HCT116 (cell line): ENCODE measurements around the gene EPB41L4A. TPM values are rescaled to one million over a fixed set of nuclear protein-coding genes. Genes with fewer than 3 reads are reported as not detected.

Source experiments
- ATAC-seq: fragments of 200-7000 bp; cut with Tn5 transposase; 2 replicates; pipeline ENCODE4 v1.9.1; 2020; ENCODE audit warnings: mild to moderate bottlenecking, moderate library complexity
- BruUV-seq: library from RNA; stranded (reverse); fragments of 400-500 nt; replicated peaks from 2 replicates; lab custom pipeline; 2021; lab: Mats Ljungman, UMichigan
- CTCF ChIA-PET: fragments of 300-600 bp; sonication (Branson Sonifier 250); formaldehyde crosslinking; loops from one replicate; lab custom pipeline; 2021; ENCODE audit warnings: antibody characterized with exemption; lab: Charles Lee
- POLR2A ChIA-PET: fragments of 300-600, 350-600 bp; sonication (Branson Sonifier 250); formaldehyde crosslinking; loops from one replicate; lab custom pipeline; 2021; ENCODE audit warnings: antibody characterized with exemption; lab: Charles Lee
- RAD21 ChIA-PET, 2 experiments: fragments of 300-600 bp; sonication (Branson Sonifier 250); formaldehyde crosslinking; loops; one replicate each; lab custom pipeline; 2023; ENCODE audit warnings: low total read pairs in 2 of 2; ENCODE audit not compliant: uncharacterized antibody in 2 of 2, unreplicated experiment in 2 of 2, low non-redundant PET in 1 of 2; lab: Charles Lee
- DNase-seq: peaks from one replicate; pipeline ENCODE4 v3.0.0-alpha.2; 2010; ENCODE audit warnings: low read depth, low spot score
- H2AFZ ChIP-seq: fragments of 200-600 bp; shearing (Covaris generic), sonication (generic); 2 replicates; pipeline ENCODE4 v1.6.1; 2017; ENCODE audit warnings: low read depth, mixed run types, mixed read lengths, antibody characterized with exemption, low read length; ENCODE audit not compliant: poor library complexity, severe bottlenecking
- H3K27ac ChIP-seq: 2 replicates; pipeline ENCODE4 v1.5.1; 2012; ENCODE audit warnings: low read depth, low read length
- H3K27me3 ChIP-seq: fragments of 200-600 bp; sonication (generic); 2 replicates; pipeline ENCODE4 v1.6.1; 2016; ENCODE audit warnings: mixed run types, low read length, mixed read lengths; ENCODE audit not compliant: insufficient read depth
- H3K36me3 ChIP-seq, 2 experiments: fragments of 200-500 bp in 1 of 2; fragments of 200-600 bp in 1 of 2; sonication (Bioruptor generic) in 1 of 2; sonication (generic) in 1 of 2; 2 replicates each; pipeline versions ENCODE4 v1.5.1 to v1.6.1; 2014 to 2016; ENCODE audit warnings: low read length in 2 of 2, inconsistent platforms in 1 of 2, mixed read lengths in 1 of 2, mixed run types in 1 of 2; ENCODE audit not compliant: insufficient read depth in 2 of 2, control insufficient read depth in 1 of 2
- H3K4me1 ChIP-seq, 2 experiments: fragments of 200-600 bp in 1 of 2; sonication (generic) in 1 of 2; 2 replicates each; pipeline versions ENCODE4 v1.5.1 to v1.6.1; 2012 to 2017; ENCODE audit warnings: low read length in 2 of 2, inconsistent platforms in 1 of 2, mild to moderate bottlenecking in 1 of 2, mixed read lengths in 1 of 2, mixed run types in 1 of 2, moderate library complexity in 1 of 2; ENCODE audit not compliant: insufficient read depth in 2 of 2, control insufficient read depth in 1 of 2
- H3K4me2 ChIP-seq: fragments of 200-600 bp; sonication (generic); 2 replicates; pipeline ENCODE4 v1.6.1; 2017; ENCODE audit warnings: mixed run types, low read length, mixed read lengths
- H3K4me3 ChIP-seq, 2 experiments: fragments of 200-600 bp in 1 of 2; sonication (generic) in 1 of 2; replicated peaks in 1 of 2; 2 replicates each; pipeline ENCODE4 v1.5.1; 2011 to 2016; ENCODE audit warnings: low read length in 2 of 2, control low read depth in 1 of 2, low read depth in 1 of 2, mild to moderate bottlenecking in 1 of 2, mixed read lengths in 1 of 2, mixed run types in 1 of 2
- H3K79me2 ChIP-seq: fragments of 200-600 bp; sonication (generic); 2 replicates; pipeline ENCODE4 v1.6.1; 2017; ENCODE audit warnings: mild to moderate bottlenecking, mixed run types, low read length, moderate library complexity, mixed read lengths; ENCODE audit not compliant: insufficient read depth
- H3K9ac ChIP-seq: fragments of 200-600 bp; sonication (generic); 2 replicates; pipeline ENCODE4 v1.6.1; 2016; ENCODE audit warnings: low read length, mixed read lengths
- H3K9me2 ChIP-seq: fragments of 200-600 bp; sonication (generic), shearing (Covaris generic); 2 replicates; pipeline ENCODE4 v1.6.1; 2017; ENCODE audit warnings: mixed run types, mild to moderate bottlenecking, moderate library complexity; ENCODE audit not compliant: insufficient read depth
- H3K9me3 ChIP-seq, 2 experiments: fragments of 200-500 bp in 1 of 2; fragments of 200-600 bp in 1 of 2; sonication (Bioruptor generic) in 1 of 2; sonication (generic) in 1 of 2; 2 replicates each; pipeline ENCODE4 v1.6.1; 2014 to 2017; ENCODE audit warnings: low read length in 2 of 2, mixed read lengths in 2 of 2, inconsistent platforms in 1 of 2, low read depth in 1 of 2, mild to moderate bottlenecking in 1 of 2, mixed run types in 1 of 2, moderate library complexity in 1 of 2; ENCODE audit not compliant: control insufficient read depth in 1 of 2, insufficient read depth in 1 of 2
- H4K20me1 ChIP-seq: fragments of 200-600 bp; sonication (generic), shearing (Covaris generic); 2 replicates; pipeline ENCODE4 v1.6.1; 2017; ENCODE audit warnings: mixed run types, mild to moderate bottlenecking, moderate library complexity; ENCODE audit not compliant: insufficient read depth
- ATF3 ChIP-seq: IDR thresholded peaks from 2 replicates; pipeline ENCODE4 v1.6.1; 2012
- CBX3 ChIP-seq: IDR thresholded peaks from 2 replicates; pipeline ENCODE4 v1.6.1; 2012; ENCODE audit warnings: low read depth
- EZH2 ChIP-seq: fragments of 200-600 bp; sonication (generic); IDR thresholded peaks from 2 replicates; pipeline ENCODE4 v1.6.1; 2017; ENCODE audit warnings: antibody characterized with exemption, mixed run types
- JUND ChIP-seq: IDR thresholded peaks from 2 replicates; pipeline ENCODE4 v1.6.1; 2012
- SRF ChIP-seq: IDR thresholded peaks from 2 replicates; pipeline ENCODE4 v1.6.1; 2012; ENCODE audit warnings: low read depth
- ZBTB33 ChIP-seq: IDR thresholded peaks from 2 replicates; pipeline ENCODE4 v1.6.1; 2011; ENCODE audit warnings: mild to moderate bottlenecking, low read length, moderate library complexity; ENCODE audit not compliant: insufficient replicate concordance; ENCODE audit errors: extremely low read depth
- ZFX ChIP-seq: fragments of 450-650 bp; IDR thresholded peaks from 2 replicates; pipeline ENCODE4 v1.6.1; 2017
- intact Hi-C: fragments of 100-400 bp; cut with micrococcal nuclease; formaldehyde crosslinking; loops from 2 replicates; pipeline ENCODE4 v1.10.0; 2022
- total RNA-seq: library from RNA; stranded (reverse); gene quantifications from one replicate; pipeline ENCODE4 v1.2.1, GENCODE V29; 2021; ENCODE audit not compliant: unreplicated experiment

The EPB41L4A gene
- total RNA-seq, 1 experiment from 2014 or later = 2.8 TPM

- H3K4me1 ChIP-seq = peaks cover 5 to 17% of the 10 kb centered on the region in 2 experiments
- no peaks in the 10 kb centered on the region for H3K36me3 ChIP-seq
- RAD21 ChIA-PET = no interaction called here
- H3K4me2 ChIP-seq = peak overlapping the region; percentile 66; the same call in 1 of the 2 replicates
- no peaks in the 10 kb centered on the region for H4K20me1 ChIP-seq
- no peak overlapping the region for H3K4me3 ChIP-seq
- intact Hi-C loops = no loop called here
- H3K9ac ChIP-seq = no peak overlapping the region
- TF ChIP-seq ZFX (no peak), EZH2 (no peak), JUND (no peak), ATF3 (no peak), SRF (no peak), ZBTB33 (no peak), CBX3 (no peak)
- no peaks in the 10 kb centered on the region for H3K9me2 ChIP-seq
- DNase-seq (no peak), ATAC-seq (no peak)
- CTCF ChIA-PET = interaction anchor here (2.7 kb wide), 1 partner anchor 237 kb away, joined by 8 read pairs; no protein-coding TSS in a partner anchor
- POLR2A ChIA-PET = no interaction called here
- H3K27me3 ChIP-seq = peaks cover 19% of the 10 kb centered on the region; the same call in 1 of the 2 replicates
- H3K79me2 ChIP-seq = no peaks in the 10 kb centered on the region
- no peak overlapping the region for H3K27ac ChIP-seq
- no peak overlapping the region for H2AFZ ChIP-seq
- no peaks in the 10 kb centered on the region for H3K9me3 ChIP-seq
- no TSS peak for BruUV-seq
These were observed 235.2 kb downstream of the EPB41L4A start for GRCh38 chr5:112183874-112184273.
